Measurements from ENCODE around the gene DPY19L3. TPM values are rescaled to one million over a fixed set of nuclear protein-coding genes. Genes with fewer than 3 reads are reported as not detected.

The DPY19L3 gene
- total and polyA plus RNA-seq, 2 of the 4 experiments (the other 2 are of a cell fraction): 29.6 to 36.5 TPM

DNA sequence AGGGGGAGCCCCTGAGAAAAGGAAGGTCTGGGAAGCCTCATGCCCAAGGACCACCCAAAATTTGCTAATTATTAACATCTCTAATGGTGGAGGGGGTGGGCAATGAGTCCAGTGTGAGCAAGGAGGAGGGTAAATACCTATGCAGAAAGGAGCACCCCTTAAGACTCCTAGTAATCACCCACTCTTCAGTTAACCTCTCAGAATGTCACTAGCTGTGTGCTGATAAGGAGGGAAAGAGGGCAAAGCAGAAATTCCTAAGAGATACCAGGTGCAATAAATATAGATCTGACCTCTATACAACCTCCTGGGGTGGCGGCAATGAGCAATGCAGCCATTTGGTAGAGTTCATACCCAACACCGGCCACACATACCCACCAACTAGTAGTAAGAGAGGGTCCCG lies 12.7 kb upstream of the DPY19L3 start:
- Histone ChIP-seq H3K14ac (replicated peaks; ENCODE audit: low read depth, low read length) (no peak overlapping the region), H3K27me3 (ENCODE audit: control insufficient read depth, insufficient read depth, low read length) (no peaks in the 10 kb centered on the region), H3K9me1 (ENCODE audit: insufficient read depth, low read length) (no peaks in the 10 kb centered on the region), H4K8ac (ENCODE audit: low read depth in 2 of 2, low read length in 2 of 2) (no peak overlapping the region), H3K79me1 (ENCODE audit: low read depth in 1 of 2, low read length in 2 of 2) (no peaks in the 10 kb centered on the region), H2AK5ac (ENCODE audit: low read depth, low read length) (no peak overlapping the region), H3K23ac (ENCODE audit: low read depth, low read length) (no peak overlapping the region), H3K4ac (ENCODE audit: low read depth, low read length) (no peak overlapping the region), H3K27ac (ENCODE audit: insufficient read depth, low read length) (no peak overlapping the region), H3K18ac (ENCODE audit: low read depth, low read length) (no peak overlapping the region), H3K36me3 (ENCODE audit: control insufficient read depth, insufficient read depth, low read length) (peaks cover 5% of the 10 kb centered on the region; the same call in 1 of the 2 replicates), H2BK5ac (ENCODE audit: low read depth, low read length, poor library complexity, severe bottlenecking) (no peak overlapping the region), H4K5ac (ENCODE audit: low read depth, low read length) (no peak overlapping the region), H3K56ac (ENCODE audit: extremely low read depth, insufficient read depth, low read length) (no peak overlapping the region), H2BK120ac (ENCODE audit: low read depth, low read length) (no peak overlapping the region), H4K91ac (ENCODE audit: insufficient read depth, low read depth, low read length) (no peak overlapping the region), H2AK9ac (replicated peaks; ENCODE audit: low read depth, low read length, poor library complexity) (no peak overlapping the region), H4K20me1 (ENCODE audit: insufficient read depth, low read length) (no peaks in the 10 kb centered on the region), H3K4me2 (ENCODE audit: low read depth, low read length) (no peak overlapping the region), H3K9me3 (ENCODE audit: control insufficient read depth, insufficient read depth, low read length) (no peaks in the 10 kb centered on the region), H3K9ac (ENCODE audit: low read depth, low read length) (no peak overlapping the region), H2BK20ac (ENCODE audit: low read depth, low read length) (no peak overlapping the region), H3K4me1 (ENCODE audit: control insufficient read depth, insufficient read depth, low read length) (peaks cover 4% of the 10 kb centered on the region), H2AFZ (replicated peaks; ENCODE audit: low read length, poor library complexity) (no peak overlapping the region), H2BK15ac (ENCODE audit: low read depth, low read length) (no peak overlapping the region), H3K4me3 (ENCODE audit: insufficient read depth, low read depth, low read length) (no peak overlapping the region)
- CTCF ChIA-PET: no interaction called here
- intact Hi-C loops (cut with micrococcal nuclease): no loop called here
- in situ Hi-C loops (cut with MboI; ENCODE audit: low sequenced_read_pairs): no loop called here
- dilution Hi-C loops (cut with HindIII; ENCODE audit: low sequenced_read_pairs, unreplicated experiment): no loop called here
- TF ChIP-seq CTCF (conservative IDR thresholded peaks at IDR 0.05; ENCODE audit: low read depth, low read length) (no peak), NFE2L2 (IDR thresholded peaks at IDR 0.05; ENCODE audit: low read depth, low read length) (no peak), SMC3 (IDR thresholded peaks at IDR 0.05; ENCODE audit: low read depth, low read length) (no peak), MXI1 (IDR thresholded peaks at IDR 0.05; ENCODE audit: borderline replicate concordance, low read depth, low read length) (no peak), CEBPB (IDR thresholded peaks at IDR 0.05; ENCODE audit: low read depth, low read length) (no peak), BHLHE40 (IDR thresholded peaks at IDR 0.05; ENCODE audit: low read depth, low read length) (no peak), MAZ (IDR thresholded peaks at IDR 0.05; ENCODE audit: borderline replicate concordance, low read depth, low read length) (no peak), POLR2A (IDR thresholded peaks at IDR 0.05; ENCODE audit: low read depth, low read length) (no peak)
- TF ChIP-seq, protein P1, sequence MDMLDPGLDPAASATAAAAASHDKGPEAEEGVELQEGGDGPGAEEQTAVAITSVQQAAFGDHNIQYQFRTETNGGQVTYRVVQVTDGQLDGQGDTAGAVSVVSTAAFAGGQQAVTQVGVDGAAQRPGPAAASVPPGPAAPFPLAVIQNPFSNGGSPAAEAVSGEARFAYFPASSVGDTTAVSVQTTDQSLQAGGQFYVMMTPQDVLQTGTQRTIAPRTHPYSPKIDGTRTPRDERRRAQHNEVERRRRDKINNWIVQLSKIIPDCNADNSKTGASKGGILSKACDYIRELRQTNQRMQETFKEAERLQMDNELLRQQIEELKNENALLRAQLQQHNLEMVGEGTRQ (IDR thresholded peaks at IDR 0.05; ENCODE audit: low read depth, low read length): no peak
- ATAC-seq (ENCODE audit: low read depth) (no peak), DNase-seq (no peak)
- POLR2A ChIA-PET (ENCODE audit: unreplicated experiment): no interaction called here
- no CpG with 5 or more reads among the region's 3 CpGs for WGBS, 2 experiments (ENCODE audit: extremely low coverage in 2 of 2, insufficient read length in 1 of 2)
- no TSS peak for BruUV-seq (replicated peaks)

Data from IMR-90 (cell line).